ENCODE data around the gene IQCK. TPM values are rescaled to one million over a fixed set of nuclear protein-coding genes. Genes with fewer than 3 reads are reported as not detected.

IQCK gene
- total and polyA plus RNA-seq, 8 donors = 3.5 to 100.0 (median 13.6) TPM

DNA sequence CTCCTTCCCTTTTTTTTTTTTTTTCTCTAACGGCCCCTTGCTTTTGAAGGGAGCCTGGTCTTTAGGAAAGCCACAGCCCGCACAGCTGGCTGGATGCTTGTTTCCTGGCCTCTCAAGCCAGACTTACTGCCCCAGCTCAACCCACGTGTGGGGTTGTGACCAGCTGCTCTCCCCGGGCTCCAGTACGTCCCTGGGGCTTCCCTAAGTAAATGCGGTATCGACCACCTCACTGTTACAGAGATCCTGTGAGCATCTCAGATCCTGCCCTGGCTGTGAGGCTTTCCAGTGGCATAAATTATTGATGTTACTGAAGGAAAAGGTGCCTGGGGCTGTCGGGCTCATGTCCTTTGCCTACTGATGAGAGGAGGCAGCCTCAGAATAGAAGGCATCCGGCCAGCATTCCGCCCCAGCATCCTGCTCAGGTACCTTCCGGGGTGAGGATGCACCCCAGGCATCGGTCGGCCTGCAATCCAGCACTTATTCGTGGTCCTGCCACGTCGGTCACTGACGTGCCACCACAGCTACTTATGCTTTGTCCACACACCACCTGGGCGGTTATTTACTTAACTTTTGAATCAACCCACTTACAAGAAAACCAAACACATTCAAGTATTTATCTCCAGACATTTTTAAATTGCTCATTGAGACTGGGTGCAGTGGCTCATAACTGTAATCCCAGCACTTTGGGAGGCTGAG, 156.9 kb downstream of the IQCK start:
- Histone ChIP-seq H3K4me1 (peaks cover 13 to 44% (median 17%) of the 10 kb centered on the region in 4 donors), H3K36me3 (peaks cover 16 to 44% (median 31%) of the 10 kb centered on the region in 4 donors), H3K9me3 (no peaks in the 10 kb centered on the region), H3K27me3 (no peaks in the 10 kb centered on the region), H3K4me3 (no peak overlapping the region), H3K27ac (peak overlapping the region in 1 of 5 donors; percentile 8)
- 46 to 61% (median 54%) methylated on average over 15 to 18 of the region's 18 CpGs for WGBS, 5 donors
- TF ChIP-seq EP300 (IDR thresholded peaks at IDR 0.05) (no peak), POLR2A (IDR thresholded peaks at IDR 0.05) (no peak), CTCF (IDR thresholded peaks at IDR 0.05) (no peak), POLR2AphosphoS5 (IDR thresholded peaks at IDR 0.05) (no peak)
- intact Hi-C loops (cut with DNase I; ENCODE audit: low total_unique reads) = no loop called here
- DNase-seq = no peak

DNA sequence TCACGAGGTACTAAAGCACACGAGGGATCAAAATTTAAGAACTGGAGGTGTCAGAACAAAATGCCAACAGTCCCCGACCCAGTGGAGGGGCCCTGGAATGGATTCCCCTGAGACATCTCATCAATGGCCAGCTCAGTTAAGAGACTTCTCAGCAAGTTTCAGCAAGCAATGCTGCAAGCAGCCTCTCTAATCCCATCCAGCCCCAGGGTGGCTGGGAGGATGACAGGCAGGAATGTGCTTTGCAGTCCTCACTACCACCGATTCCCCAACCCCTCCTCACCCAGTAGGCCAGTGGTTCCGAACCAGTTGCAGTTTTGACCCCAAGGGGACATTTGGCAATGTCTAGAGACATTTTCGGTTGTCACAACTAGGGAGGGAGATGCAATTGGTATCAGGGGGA, 157.8 kb downstream of the IQCK start:
- peaks cover 9 to 41% (median 25%) of the 10 kb centered on the region in 4 donors for H3K36me3 ChIP-seq
- 75 to 83% (median 78%) methylated on average over 6 of the region's 6 CpGs for whole genome bisulfite sequencing, 5 donors
- TF ChIP-seq CTCF (IDR thresholded peaks at IDR 0.05) (no peak), POLR2AphosphoS5 (IDR thresholded peaks at IDR 0.05) (no peak), EP300 (IDR thresholded peaks at IDR 0.05) (no peak), POLR2A (IDR thresholded peaks at IDR 0.05) (no peak)

DNA sequence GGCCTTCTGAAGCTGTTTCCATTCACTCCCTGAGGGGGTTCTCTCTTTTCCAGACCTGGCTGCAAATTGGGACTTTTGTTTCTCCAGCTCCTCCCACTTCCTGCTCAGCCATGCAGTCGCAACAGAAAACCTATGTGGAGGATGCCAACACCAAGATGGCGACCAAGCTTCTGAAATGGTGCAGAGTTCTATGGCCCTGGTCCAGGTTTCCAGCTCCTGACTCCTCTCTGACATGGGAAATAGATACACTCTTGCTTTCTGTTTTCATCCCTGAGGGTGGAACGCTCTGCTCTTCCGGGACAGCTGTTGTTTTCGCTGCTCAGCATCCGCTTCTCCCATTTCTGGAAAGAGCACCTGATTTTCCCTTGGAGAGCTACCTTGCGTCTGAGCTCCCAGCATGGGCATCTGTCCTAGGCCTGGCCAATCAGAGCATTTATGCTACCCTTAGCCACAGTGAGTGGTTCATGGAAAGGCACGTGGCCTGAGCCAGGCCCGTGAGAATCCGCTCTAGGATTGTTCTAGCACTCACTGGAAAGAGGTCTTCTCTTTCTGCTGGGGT, 158.5 kb downstream of the IQCK start:
- peak overlapping the region in 1 of 5 donors; percentile 3 for H3K27ac ChIP-seq
- intact Hi-C loops (cut with DNase I; ENCODE audit: low total_unique reads) = no loop called here

More for the DNA sequence above, 157.8 kb downstream of the IQCK start:
- peaks cover 13 to 49% (median 17%) of the 10 kb centered on the region in 4 donors for H3K4me1 ChIP-seq
- H3K27me3 ChIP-seq = no peaks in the 10 kb centered on the region
- no peak overlapping the region for H3K27ac ChIP-seq
- H3K9me3 ChIP-seq = no peaks in the 10 kb centered on the region
- DNase-seq = no peak
- no peak overlapping the region for H3K4me3 ChIP-seq
- intact Hi-C loops (cut with DNase I; ENCODE audit: low total_unique reads) = no loop called here

More for the DNA sequence above, 158.5 kb downstream of the IQCK start:
- Histone ChIP-seq H3K27me3 (peaks cover 0 to 2% (median 0%) of the 10 kb centered on the region in 3 donors), H3K4me1 (peaks cover 13 to 49% (median 19%) of the 10 kb centered on the region in 4 donors), H3K36me3 (peaks cover 8 to 35% (median 20%) of the 10 kb centered on the region in 4 donors), H3K9me3 (no peaks in the 10 kb centered on the region), H3K4me3 (no peak overlapping the region)
- WGBS, 5 donors = 77 to 87% (median 79%) methylated on average over 9 to 10 of the region's 10 CpGs
- no peak for TF ChIP-seq POLR2AphosphoS5 (IDR thresholded peaks at IDR 0.05)
- no peak for TF ChIP-seq POLR2A (IDR thresholded peaks at IDR 0.05)
- no peak for TF ChIP-seq EP300 (IDR thresholded peaks at IDR 0.05)
- TF ChIP-seq CTCF (IDR thresholded peaks at IDR 0.05) = no peak
- no peak for DNase-seq

Measured in stomach (tissue), 9 donors.